Rectal smooth muscle tissue (tissue), 1 donor: ENCODE data around the gene SEC16B.

Source experiments
- H3K27ac ChIP-seq: one replicate; pipeline ENCODE4 v1.7.0; 2013; ENCODE audit warnings: low read depth, low read length, inconsistent platforms
- H3K27me3 ChIP-seq: one replicate; pipeline ENCODE4 v1.7.0; 2013; ENCODE audit warnings: low read length; ENCODE audit not compliant: control insufficient read depth, insufficient read depth
- H3K36me3 ChIP-seq: one replicate; pipeline ENCODE4 v1.7.0; 2013; ENCODE audit warnings: low read length; ENCODE audit not compliant: control insufficient read depth, insufficient read depth
- H3K4me1 ChIP-seq: one replicate; pipeline ENCODE4 v1.7.0; 2013; ENCODE audit warnings: low read length; ENCODE audit not compliant: control insufficient read depth, insufficient read depth
- H3K4me3 ChIP-seq: one replicate; pipeline ENCODE4 v1.7.0; 2013; ENCODE audit warnings: low read length
- H3K9ac ChIP-seq: one replicate; pipeline ENCODE4 v1.7.0; 2013; ENCODE audit warnings: low read length

The SEC16B gene

DNA sequence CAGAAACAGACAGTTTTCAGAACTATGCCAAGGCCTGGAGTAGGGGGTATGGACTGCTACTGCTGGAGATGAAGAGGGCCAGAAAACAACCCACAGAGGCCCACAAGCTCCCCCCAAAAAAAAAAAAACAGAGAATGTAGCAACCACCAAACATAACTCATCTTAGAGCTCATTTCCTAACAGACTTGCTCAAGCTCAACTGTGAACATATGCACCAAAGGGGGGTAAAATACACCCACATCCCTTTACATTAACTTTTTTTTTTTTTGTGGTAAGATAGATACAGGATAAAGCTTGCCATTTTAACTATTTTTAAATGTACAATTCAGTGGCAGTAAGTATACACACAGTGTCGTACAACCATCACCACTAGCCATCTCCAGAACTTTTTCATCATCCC, 36.0 kb downstream of the SEC16B start:
- no peaks in the 10 kb centered on the region for H3K27me3 ChIP-seq
- no peak overlapping the region for H3K27ac ChIP-seq
- no peaks in the 10 kb centered on the region for H3K4me1 ChIP-seq
- peaks cover 8% of the 10 kb centered on the region for H3K36me3 ChIP-seq
- no peak overlapping the region for H3K9ac ChIP-seq
- H3K4me3 ChIP-seq, result no peak overlapping the region

DNA sequence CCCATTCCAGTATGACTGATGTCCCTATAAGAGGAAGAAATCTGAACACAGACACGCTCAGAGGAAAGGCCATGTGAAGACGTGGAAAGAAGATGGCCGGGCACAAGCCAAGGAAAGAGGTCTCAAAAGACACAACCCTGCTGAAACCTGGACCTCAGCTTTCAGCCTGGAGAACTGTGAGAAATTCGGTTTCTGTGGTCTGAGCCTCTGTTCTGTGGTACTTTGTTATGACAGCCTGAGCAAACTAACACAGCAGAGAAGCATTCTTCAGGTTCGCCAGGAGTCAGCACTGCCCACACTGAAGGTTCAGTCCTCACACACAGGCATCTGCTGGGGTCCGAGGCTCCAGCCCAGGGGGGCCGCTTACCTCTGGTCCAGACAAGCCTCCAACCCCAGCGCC, 37.7 kb downstream of the SEC16B start:
- Histone ChIP-seq H3K4me3 (no peak overlapping the region), H3K9ac (no peak overlapping the region), H3K27ac (no peak overlapping the region), H3K36me3 (peaks cover 5% of the 10 kb centered on the region), H3K27me3 (no peaks in the 10 kb centered on the region), H3K4me1 (no peaks in the 10 kb centered on the region)

DNA sequence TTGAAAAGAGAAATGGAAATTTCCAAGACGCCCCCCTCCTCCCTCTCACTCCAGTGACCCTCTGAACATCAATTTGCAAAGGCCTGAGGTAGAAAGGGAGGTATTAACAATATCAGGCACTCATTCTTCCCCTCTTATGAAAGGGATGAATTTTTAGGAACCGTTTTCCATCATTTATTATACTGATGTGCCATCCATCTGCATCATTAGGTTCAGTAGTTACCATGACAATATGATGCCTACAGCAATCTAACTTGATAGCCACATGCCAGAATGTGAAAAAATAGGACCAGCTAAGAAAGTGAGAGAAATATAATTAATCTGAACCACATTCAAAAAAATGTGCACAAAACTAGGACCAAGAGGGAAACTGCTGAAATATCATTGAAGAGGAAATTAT, 40.9 kb downstream of the SEC16B start:
- H3K9ac ChIP-seq, result no peak overlapping the region
- H3K27me3 ChIP-seq, result no peaks in the 10 kb centered on the region
- H3K4me1 ChIP-seq, result no peaks in the 10 kb centered on the region
- no peak overlapping the region for H3K27ac ChIP-seq
- no peak overlapping the region for H3K4me3 ChIP-seq
- H3K36me3 ChIP-seq, result peaks cover 3% of the 10 kb centered on the region

DNA sequence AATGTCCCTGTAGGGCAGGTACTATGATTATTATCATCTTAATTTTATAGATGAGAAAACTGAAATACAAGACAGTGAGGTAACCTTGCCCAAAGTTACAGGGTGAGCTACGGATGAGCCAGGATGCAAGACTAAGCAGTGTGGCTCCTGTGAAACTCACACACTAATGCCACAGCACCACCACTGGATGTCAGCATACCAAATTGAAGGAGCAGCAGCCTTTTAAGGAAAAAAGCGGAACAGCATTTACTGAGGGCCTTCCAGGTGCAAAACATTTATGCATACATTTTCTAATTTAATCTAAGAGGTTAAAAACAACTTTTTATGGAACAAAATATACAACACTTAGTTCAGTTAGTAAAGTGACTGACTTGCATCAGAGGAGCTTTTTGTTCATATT, 41.7 kb downstream of the SEC16B start:
- Histone ChIP-seq H3K36me3 (peaks cover 3% of the 10 kb centered on the region), H3K9ac (no peak overlapping the region), H3K4me3 (no peak overlapping the region), H3K4me1 (no peaks in the 10 kb centered on the region), H3K27me3 (no peaks in the 10 kb centered on the region), H3K27ac (no peak overlapping the region)

DNA sequence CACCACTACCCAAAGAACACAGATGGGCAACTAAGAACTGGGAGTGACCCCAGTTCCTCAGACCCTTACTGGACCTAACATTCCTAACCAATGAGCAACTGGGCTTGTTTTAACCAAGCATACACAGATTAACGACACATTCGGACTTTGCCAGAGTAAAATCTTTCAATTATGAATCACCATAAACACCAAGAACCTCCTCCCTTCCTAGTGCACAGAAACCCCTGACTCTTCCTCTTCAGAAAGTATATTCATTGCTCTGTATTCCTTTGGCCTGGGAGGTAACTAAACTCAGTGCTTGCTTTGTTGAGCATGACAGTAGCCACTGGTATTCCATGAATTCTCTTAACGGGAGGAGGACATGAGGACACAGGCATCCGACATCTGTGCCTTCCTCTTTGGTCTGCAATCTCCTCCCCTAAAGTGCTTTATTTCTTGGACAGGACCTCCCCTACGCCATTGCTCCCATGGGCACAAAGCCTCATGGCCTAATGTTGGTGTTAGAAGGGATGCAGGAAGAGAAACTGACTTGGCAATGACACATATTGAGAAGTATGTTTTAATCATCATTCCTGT, 42.7 kb downstream of the SEC16B start:
- Histone ChIP-seq H3K27me3 (no peaks in the 10 kb centered on the region), H3K36me3 (peaks cover 3% of the 10 kb centered on the region), H3K27ac (no peak overlapping the region), H3K4me1 (no peaks in the 10 kb centered on the region), H3K4me3 (no peak overlapping the region), H3K9ac (no peak overlapping the region)

DNA sequence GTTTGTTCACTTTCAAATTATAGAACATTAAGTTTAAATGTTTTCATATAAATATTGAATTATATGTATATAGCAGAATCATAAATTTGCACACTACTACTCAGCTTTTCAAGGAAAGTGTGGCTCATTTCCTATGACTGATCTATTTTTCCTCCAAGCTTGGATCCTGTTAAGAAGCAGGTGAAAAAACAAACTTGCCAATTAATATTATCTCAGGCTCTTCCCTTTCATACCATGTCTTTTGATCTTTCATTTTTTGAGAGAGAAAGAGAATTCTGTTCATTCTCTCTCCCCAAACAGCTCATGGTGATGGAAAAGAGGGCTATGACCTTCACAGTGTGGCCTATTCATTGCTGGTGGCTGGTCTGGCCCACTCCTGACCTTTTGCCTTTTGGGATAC, 43.7 kb downstream of the SEC16B start:
- H3K36me3 ChIP-seq, result peaks cover 3% of the 10 kb centered on the region
- H3K27ac ChIP-seq, result no peak overlapping the region
- no peak overlapping the region for H3K9ac ChIP-seq
- no peak overlapping the region for H3K4me3 ChIP-seq
- H3K4me1 ChIP-seq, result no peaks in the 10 kb centered on the region
- no peaks in the 10 kb centered on the region for H3K27me3 ChIP-seq

DNA sequence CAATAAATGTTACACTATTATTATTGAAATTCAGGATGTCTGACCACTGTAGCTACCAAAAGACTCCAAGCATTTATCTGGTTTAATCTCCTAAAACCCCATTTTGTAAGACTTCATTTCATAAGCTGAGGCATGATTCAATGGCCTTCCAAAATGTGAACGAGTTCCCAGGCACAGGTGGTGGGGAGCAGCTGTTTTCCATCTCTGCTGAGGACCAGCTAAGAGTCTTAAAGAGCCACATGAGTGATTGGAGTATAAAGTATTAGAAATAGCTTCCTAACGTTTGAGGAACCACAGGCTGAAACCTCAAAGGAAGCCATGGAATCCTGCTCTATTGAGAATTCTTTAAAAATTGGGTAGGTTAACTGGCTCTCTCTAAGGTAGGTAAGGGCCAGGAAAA, 44.9 kb downstream of the SEC16B start:
- no peaks in the 10 kb centered on the region for H3K27me3 ChIP-seq

DNA sequence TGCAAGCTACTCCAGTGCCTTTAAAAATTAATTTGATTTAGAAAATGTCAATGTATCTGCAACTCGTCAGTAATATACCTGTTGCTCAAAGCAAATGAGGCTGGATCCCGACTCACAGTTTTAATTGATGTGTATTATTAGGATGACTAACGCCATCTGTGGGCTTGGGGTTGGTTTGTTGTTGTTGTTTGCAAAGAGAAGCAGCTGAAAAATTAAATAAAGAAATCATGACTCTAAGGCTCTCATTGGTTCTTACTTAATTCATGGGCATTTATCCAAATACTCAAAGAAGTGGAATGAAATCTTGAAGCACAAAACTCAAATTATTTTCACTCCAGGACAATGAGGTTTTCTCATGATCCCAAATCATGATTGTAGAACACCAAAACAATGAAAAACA, 46.4 kb downstream of the SEC16B start:
- no peak overlapping the region for H3K4me3 ChIP-seq

More for the DNA sequence above, 44.9 kb downstream of the SEC16B start:
- Histone ChIP-seq H3K36me3 (peaks cover 3% of the 10 kb centered on the region), H3K27ac (no peak overlapping the region), H3K4me1 (no peaks in the 10 kb centered on the region), H3K4me3 (no peak overlapping the region), H3K9ac (no peak overlapping the region)

DNA sequence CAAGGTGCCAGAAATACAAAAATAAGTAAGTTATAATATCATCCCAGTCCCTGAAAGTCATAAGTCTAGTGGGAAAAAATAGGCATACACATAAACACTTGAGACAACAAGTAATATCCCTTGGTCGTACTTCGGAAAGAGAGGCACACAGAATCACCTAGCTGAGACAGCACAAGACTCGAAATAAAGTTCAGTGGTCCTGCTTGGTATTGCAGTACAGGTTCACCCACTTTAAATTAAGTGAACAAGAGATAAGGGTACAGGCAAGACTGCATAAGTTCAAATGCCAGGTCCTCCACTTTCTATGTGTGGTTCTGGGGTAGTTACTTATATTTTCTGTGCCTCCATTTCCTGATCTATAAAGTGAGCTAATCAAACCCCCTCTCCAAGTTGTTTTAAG, 47.6 kb downstream of the SEC16B start:
- H3K4me1 ChIP-seq, result no peaks in the 10 kb centered on the region
- H3K4me3 ChIP-seq, result no peak overlapping the region
- no peaks in the 10 kb centered on the region for H3K27me3 ChIP-seq
- H3K36me3 ChIP-seq, result no peaks in the 10 kb centered on the region
- no peak overlapping the region for H3K27ac ChIP-seq
- H3K9ac ChIP-seq, result no peak overlapping the region

More for the DNA sequence above, 46.4 kb downstream of the SEC16B start:
- H3K36me3 ChIP-seq, result no peaks in the 10 kb centered on the region
- no peak overlapping the region for H3K9ac ChIP-seq
- no peaks in the 10 kb centered on the region for H3K27me3 ChIP-seq
- H3K27ac ChIP-seq, result no peak overlapping the region
- no peaks in the 10 kb centered on the region for H3K4me1 ChIP-seq

DNA sequence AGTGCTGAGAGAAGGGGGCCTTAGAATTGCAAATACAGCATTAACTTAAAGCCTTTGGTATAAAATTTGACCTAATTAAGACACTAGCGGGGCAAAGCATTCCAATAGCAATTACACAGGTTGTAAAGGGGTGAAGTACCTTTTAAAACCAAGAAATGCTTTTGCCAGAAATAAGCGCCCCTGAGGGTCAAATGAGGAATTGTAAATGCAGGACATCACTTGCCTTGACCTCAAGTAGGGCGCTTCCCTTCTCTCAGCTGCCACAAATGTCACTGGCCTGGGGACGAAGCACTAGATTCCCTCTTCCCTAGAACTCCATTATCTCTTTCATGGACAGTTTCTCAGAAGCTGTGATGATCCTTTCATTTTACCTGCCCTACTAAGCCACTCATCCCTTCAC, 48.3 kb downstream of the SEC16B start:
- Histone ChIP-seq H3K27me3 (no peaks in the 10 kb centered on the region), H3K9ac (no peak overlapping the region), H3K27ac (no peak overlapping the region)

DNA sequence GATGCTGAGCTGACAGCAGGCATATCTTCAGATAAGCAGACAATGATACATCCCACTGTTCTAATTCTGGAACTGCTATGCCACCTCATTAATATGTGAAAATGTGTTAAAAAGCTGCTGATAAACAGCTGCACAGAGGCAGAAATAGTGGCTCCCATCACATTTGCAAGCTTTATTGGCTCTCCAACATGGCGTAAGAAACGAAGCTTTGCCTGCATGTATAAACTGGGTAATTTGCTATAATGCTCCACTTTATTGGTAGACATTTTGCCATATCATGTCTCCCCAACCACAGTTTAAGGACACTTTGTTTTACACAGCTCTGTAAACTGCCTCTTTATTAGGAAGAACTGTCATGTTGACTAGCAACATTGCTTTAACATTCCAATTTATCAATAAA, 49.8 kb downstream of the SEC16B start:
- H3K36me3 ChIP-seq, result no peaks in the 10 kb centered on the region
- H3K4me3 ChIP-seq, result no peak overlapping the region
- no peak overlapping the region for H3K27ac ChIP-seq
- H3K4me1 ChIP-seq, result no peaks in the 10 kb centered on the region
- H3K27me3 ChIP-seq, result no peaks in the 10 kb centered on the region
- H3K9ac ChIP-seq, result no peak overlapping the region

More for the DNA sequence above, 48.3 kb downstream of the SEC16B start:
- Histone ChIP-seq H3K36me3 (no peaks in the 10 kb centered on the region), H3K4me1 (no peaks in the 10 kb centered on the region), H3K4me3 (no peak overlapping the region)

DNA sequence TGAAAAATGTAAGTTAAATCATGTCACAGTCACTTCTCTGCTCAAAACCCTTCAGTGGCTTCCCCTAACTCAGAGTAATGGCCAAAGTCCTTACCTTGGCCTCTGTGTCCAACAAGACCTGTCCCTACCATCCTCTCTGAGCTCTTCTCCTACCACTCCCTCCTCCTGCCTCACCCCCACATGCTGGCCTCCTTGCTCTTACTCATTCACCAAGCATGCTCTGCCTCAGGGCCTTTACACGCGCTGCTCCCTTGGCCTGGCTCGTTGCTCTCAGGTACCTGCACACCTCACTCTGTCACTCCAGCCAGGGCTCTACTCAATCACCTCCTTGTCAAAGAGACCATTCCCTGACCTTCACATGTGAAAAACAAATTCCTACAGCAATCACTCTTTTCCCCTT, 54.2 kb downstream of the SEC16B start:
- Histone ChIP-seq H3K4me3 (no peak overlapping the region), H3K27me3 (no peaks in the 10 kb centered on the region), H3K36me3 (no peaks in the 10 kb centered on the region), H3K9ac (no peak overlapping the region), H3K27ac (no peak overlapping the region), H3K4me1 (no peaks in the 10 kb centered on the region)

DNA sequence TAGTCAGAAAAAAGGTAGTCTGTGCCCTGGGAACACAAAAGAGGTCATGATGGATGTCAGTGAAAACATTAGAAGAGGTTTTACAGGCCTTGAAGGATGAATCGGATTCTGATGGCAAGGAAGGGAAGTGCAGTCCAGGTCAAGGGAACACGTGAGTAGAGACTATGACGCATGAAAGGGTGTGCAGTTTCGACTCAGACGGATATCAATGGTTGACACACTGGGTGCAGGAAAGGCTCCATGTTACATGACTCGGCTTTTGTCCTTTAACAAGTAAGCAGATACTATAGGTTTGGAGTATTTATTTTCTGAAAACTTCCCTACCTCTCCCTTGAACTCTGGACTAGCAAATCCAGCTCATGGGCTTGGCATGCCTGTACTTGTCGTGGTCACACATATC, 55.3 kb downstream of the SEC16B start:
- H3K27ac ChIP-seq, result no peak overlapping the region
- H3K36me3 ChIP-seq, result no peaks in the 10 kb centered on the region
- H3K9ac ChIP-seq, result no peak overlapping the region
- no peaks in the 10 kb centered on the region for H3K27me3 ChIP-seq
- H3K4me3 ChIP-seq, result no peak overlapping the region
- H3K4me1 ChIP-seq, result no peaks in the 10 kb centered on the region
